Measurements from ENCODE around the gene DRC7. TPM values are rescaled to one million over a fixed set of nuclear protein-coding genes. Genes with fewer than 3 reads are reported as not detected.
"Not testable (repeated sequence)": the region's sequence is repeated elsewhere in the genome, so short reads cannot be mapped to it uniquely, and the experiment has no call there.

DRC7 gene
- total RNA-seq, 1 donor from 2014 or later: 0.50 TPM

DNA sequence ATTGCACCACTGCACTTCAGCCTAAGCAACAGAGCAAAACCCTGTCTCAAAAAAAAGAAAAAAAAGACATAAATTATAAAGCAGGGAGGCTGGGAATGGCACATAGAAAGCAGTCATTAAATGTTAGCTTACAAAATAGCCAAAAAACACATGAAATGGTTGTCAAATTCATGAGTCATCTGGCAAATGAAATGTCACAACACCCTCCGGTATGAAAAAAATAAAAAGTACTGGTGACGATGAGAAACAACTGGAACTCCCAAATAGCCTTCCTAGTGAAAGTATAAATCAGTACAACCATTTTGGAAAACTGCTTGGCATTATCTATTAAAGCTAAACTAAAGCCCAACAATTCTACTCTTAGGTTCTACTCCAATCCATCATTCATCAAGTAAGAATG is 37.4 kb downstream of the DRC7 start:
- no peak for ATAC-seq
- no peak for DNase-seq (ENCODE audit: low spot score)

DNA sequence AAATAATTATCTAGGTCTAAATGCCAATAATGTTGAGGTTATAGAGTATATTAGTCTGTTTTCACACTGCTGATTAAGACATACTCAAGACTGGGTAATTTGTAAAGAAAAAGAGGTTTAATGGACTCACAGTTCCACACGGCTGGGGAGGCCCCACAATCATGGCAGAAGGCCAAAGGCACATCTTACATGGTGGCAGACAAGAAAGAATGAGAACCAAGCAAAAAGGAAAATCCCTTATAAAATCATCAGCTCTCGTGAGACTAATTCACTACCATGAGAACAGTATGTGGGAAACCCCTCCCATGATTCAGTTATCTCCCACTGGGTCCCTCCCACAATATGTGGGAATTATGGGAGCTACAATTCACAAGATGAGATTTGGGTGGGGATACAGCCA is 38.1 kb downstream of the DRC7 start:
- DNase-seq (ENCODE audit: low spot score) (no peak), ATAC-seq (no peak)

GRCh38 chr16:57734308-57734924 is 39.8 kb downstream of the DRC7 start:
- no peak for DNase-seq (ENCODE audit: low spot score)
- ATAC-seq: peak; percentile 9

GRCh38 chr16:57734925-57735754 is 40.5 kb downstream of the DRC7 start:
- peak; percentile 89 for ATAC-seq
- DNase-seq (ENCODE audit: low spot score): peak; percentile 98

- DNase-seq (ENCODE audit: low spot score) (no peak), ATAC-seq (peak; percentile 33)
Measured at GRCh38 chr16:57735755-57736418, 41.3 kb downstream of the DRC7 start, which contains the start of gene KATNB1. Gene KATNB1 (plus strand): TSS chr16:57735770. CDS start chr16:57737244, 1,474 bp downstream.

- DNase-seq (ENCODE audit: low spot score): no peak
- peak; percentile 10 for ATAC-seq
Measured at GRCh38 chr16:57736419-57737351, 42.1 kb downstream of the DRC7 start.

DNA sequence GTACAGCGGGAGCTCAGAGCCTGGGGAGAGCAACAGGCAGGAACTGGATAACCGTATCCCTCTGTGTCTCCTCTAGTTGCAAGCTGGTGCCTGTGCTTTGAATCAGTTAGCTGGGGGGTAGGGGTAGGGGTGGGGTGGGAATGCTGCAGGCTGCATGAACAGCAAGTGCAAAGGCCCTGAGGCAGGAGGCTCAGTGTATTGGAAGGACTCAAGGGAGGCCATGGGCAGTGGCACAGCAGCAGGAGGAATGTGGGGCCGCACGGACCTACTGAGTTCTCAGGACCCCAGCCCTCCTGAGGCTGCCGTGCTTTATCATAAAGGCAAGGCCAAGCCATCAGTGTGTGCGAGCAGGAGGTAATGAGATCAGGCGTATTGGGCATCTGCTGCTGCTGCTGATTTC is 44.2 kb downstream of the DRC7 start:
- no peak for ATAC-seq
- DNase-seq (ENCODE audit: low spot score): no peak

DNA sequence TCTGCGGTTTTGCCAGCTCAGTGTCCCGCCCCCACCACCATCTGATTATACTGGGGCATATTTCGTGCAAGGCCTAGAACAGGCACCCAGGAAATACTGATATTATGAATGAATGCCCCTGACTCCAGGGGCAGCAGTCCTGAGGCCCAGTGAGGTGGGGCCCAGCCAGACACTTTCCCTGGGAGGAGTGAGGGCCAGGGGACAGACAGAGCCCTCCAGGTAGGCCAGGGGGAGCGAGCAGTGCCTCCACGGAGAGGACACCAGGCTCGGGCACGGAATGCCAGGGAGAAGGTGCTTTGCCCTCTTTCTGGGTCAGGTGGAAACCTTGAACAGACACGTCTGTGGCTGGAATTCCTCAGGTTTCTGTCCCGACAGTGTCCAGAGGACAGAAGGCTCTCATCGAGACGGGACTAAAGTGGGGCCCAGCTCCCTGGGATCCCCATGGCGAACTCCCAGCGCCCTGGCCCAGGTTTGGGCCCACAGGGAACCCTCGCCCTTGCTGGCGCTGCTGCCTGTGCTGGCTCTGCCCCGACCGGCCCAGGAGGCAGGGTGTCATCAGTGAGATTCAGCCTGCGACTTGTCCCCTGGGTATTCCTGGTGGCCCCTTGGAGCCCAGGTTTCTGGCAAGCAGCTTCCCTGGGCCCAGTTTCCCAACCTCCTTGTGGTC is 45.3 kb downstream of the DRC7 start:
- DNase-seq (ENCODE audit: low spot score) (no peak), ATAC-seq (no peak)

- ATAC-seq: no peak
- no peak for DNase-seq (ENCODE audit: low spot score)
Measured at GRCh38 chr16:57740423-57741071, 45.9 kb downstream of the DRC7 start.

GRCh38 chr16:57741660-57742191 is 47.1 kb downstream of the DRC7 start:
- ATAC-seq: no peak
- DNase-seq (ENCODE audit: low spot score): no peak

- ATAC-seq: no peak
- DNase-seq (ENCODE audit: low spot score): no peak
Measured at GRCh38 chr16:57742543-57742942, 47.9 kb downstream of the DRC7 start.

- DNase-seq (ENCODE audit: low spot score) (no peak), ATAC-seq (no peak)
Measured at GRCh38 chr16:57743458-57743857, 48.9 kb downstream of the DRC7 start.

GRCh38 chr16:57743886-57744641 is 49.5 kb downstream of the DRC7 start:
- DNase-seq (ENCODE audit: low spot score): no peak
- no peak for ATAC-seq

DNA sequence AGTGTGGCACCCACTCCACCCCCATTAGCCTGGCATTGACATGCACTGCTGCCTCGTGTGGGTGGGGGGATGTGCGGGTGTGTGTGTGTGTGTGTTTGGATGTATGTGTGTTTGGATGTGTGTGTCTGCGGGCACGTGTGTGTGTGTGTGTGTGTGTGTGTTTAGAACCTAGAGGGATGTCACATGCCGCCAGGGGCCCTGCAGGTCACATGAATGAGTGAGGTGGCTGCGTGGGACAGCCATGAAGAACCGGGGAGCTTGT is 50.0 kb downstream of the DRC7 start:
- no peak for DNase-seq (ENCODE audit: low spot score)
- ATAC-seq: no peak

DNA sequence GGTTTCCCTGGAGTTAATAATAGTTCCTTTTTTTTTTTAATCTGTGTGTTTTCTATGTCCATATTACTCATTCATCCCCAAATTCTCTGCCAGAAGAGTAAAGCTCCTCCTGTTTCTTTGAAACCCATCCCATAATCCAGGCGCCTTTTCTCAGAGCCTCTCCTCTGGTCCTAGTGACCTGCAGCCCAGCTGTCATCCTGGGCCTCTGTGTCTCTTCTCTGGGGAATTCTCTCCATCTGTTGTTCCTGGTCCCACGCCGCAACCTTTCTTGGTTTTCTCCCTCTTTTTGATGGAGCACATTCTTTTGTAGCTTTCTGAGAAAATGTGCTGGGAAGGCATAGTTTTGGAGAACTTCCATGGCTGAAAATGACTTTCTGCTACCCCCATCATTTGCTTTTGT is 51.2 kb downstream of the DRC7 start:
- DNase-seq (ENCODE audit: low spot score): no peak
- no peak for ATAC-seq

DNA sequence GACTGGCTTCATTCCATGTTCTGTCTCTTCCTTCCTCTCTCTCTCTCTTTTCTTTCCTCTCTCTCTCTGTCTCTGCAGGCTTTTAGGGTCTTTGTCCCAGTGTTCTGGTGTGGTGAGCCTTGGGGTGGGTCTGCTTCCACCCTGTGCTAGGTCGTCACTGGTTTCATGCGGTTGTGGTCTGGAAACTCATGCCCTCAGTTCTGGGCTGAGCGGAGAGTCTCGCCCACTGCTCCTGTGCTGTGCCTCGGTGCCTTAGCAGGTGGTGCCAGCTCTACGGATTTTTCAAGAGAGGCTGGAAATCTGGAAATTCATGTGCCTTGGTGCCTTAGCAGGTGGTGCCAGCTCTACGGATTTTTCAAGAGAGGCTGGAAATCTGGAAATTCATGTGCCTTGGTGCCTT is 51.7 kb downstream of the DRC7 start:
- DNase-seq (ENCODE audit: low spot score); ATAC-seq: not testable (repeated sequence)

- no peak for ATAC-seq
- no peak for DNase-seq (ENCODE audit: low spot score)
Measured at GRCh38 chr16:57747091-57747490, 52.5 kb downstream of the DRC7 start.

GRCh38 chr16:57747496-57747895 is 52.9 kb downstream of the DRC7 start:
- DNase-seq (ENCODE audit: low spot score) (no peak), ATAC-seq (no peak)

DNA sequence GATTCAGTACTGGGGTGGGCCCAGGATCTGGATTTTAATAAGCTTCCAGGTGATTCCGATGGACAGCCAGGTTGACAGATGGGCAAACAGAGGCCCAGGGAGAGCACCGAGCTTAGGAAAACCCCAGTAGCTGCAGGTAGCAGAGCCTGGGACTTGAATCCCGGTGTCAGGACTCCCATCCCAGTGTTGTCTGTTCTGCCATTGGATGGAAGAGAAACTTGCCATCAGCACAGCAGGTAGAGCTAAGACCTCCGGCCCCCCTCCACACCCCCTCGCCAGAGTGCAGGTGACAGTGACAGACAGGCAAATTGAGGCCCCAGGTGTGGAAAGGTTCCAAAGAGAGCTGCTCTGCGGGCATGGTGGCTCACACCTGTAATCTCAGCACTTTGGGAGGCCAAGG is 53.4 kb downstream of the DRC7 start:
- ATAC-seq (no peak), DNase-seq (ENCODE audit: low spot score) (no peak)
